IgD-negative memory B cell (primary cell): ENCODE results near the gene NISCH. TPM values are rescaled to one million over a fixed set of nuclear protein-coding genes. Genes with fewer than 3 reads are reported as not detected.

Source experiments
- polyA plus RNA-seq: library from polyadenylated mRNA; unstranded; fragments of 300-500 nt; fragmentation: Illumina TruSeq; gene quantifications from one replicate; pipeline ENCODE4 v1.2.3, GENCODE V29; 2021

Gene NISCH
- polyA plus RNA-seq, 1 donor from 2014 or later, result 25.2 TPM

Other genes with a start within 250 kb of the NISCH start
- 10.4 TPM for gene TLR9, start 230.0 kb upstream of the NISCH start, polyA plus RNA-seq
- gene TWF2, start 216.4 kb upstream of the NISCH start, polyA plus RNA-seq, result 108 TPM
- gene PPM1M, start 209.8 kb upstream of the NISCH start, polyA plus RNA-seq, result 51.3 TPM
- 55.0 TPM for gene WDR82, start 177.0 kb upstream of the NISCH start, polyA plus RNA-seq
- gene GLYCTK, start 167.8 kb upstream of the NISCH start, polyA plus RNA-seq, result 7.4 TPM
- gene DNAH1, start 139.3 kb upstream of the NISCH start, polyA plus RNA-seq, result 1.1 TPM
- 25.9 TPM for gene BAP1, start 45.6 kb upstream of the NISCH start, polyA plus RNA-seq
- 15.0 TPM for gene PHF7, start 44.9 kb upstream of the NISCH start, polyA plus RNA-seq
- gene SEMA3G, start 10.5 kb upstream of the NISCH start, polyA plus RNA-seq, result 0.04 TPM
- not detected for gene TNNC1, start 1.6 kb upstream of the NISCH start, polyA plus RNA-seq
- gene STAB1, start 39.7 kb downstream of the NISCH start, polyA plus RNA-seq, result not detected
- gene NT5DC2, start 78.3 kb downstream of the NISCH start, polyA plus RNA-seq, result 1.4 TPM
- 23.7 TPM for gene UQCC5, start 81.0 kb downstream of the NISCH start, polyA plus RNA-seq
- 81.1 TPM for gene PBRM1, start 230.3 kb downstream of the NISCH start, polyA plus RNA-seq
- 64.0 TPM for gene GNL3, start 230.4 kb downstream of the NISCH start, polyA plus RNA-seq